ENCODE data around the gene TGFBRAP1.
A peak's percentile ranks its signal among the peaks of the same experiment; 100 is the strongest.

TGFBRAP1 gene

GRCh38 chr2:105317937-105318336 is 11.6 kb downstream of the TGFBRAP1 start:
- DNase-seq (ENCODE audit: low spot score): no peak

- DNase-seq (ENCODE audit: low spot score): no peak
Observed at GRCh38 chr2:105315314-105315713, 14.2 kb downstream of the TGFBRAP1 start.

DNA sequence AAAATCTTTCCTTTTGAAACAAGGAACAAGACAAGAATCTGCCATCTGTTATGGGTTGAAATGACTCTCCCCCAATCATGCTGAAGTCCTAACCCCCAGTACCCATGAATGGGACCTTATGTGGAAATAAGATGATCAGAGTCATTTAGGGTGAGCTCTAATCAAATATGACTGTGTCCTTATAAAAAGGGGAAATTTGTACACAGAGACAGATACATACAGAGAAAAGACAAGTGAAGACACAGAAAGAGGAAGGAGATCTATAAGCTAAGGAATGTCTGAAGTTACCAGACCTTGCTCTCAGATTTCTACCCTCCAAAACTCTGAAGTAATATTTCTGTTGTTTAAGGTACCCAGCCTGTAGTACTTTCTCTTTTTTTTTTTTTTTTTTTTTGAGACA is 15.7 kb downstream of the TGFBRAP1 start:
- DNase-seq (ENCODE audit: low spot score): no peak

DNA sequence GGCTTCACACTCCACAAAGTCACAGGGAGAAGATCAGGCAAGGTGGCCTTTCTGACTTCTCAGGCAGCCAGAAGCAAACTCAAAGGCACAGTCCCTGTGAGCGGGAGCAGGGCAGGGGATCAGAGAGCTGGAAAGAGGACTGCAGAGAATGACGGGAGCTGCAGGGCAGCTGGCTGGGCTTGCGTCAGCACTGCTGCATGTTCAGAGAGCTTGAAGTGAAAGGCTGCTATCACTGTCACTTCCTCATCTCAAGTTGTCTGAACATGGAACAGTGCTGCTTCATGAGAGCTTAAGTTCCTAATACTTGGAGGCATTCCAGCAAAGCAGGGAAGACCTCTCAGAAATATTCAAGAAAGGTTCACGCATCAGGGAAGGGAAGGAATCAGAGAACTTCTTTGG is 20.4 kb downstream of the TGFBRAP1 start:
- DNase-seq (ENCODE audit: low spot score): no peak

GRCh38 chr2:105308382-105309146 is 21.0 kb downstream of the TGFBRAP1 start:
- DNase-seq (ENCODE audit: low spot score): no peak

DNA sequence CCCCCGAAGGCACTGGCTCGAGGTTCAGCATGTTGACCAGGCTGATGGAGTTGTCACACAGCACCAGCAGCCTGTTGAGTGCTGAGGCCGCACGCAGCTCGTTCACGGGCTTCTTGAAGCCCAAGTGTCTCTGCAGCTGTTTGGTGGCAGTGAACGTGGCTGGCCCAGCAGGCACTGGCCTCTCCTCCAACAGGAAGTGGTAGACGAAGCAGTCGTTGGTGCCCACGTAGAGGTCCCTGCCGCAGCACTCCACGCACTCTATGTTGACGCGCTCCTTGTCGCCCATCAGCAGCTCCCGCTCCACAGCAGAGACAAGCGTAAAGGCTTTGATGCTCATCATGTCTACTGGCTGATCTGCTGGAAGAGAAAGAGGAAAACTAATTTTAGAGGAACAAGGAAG is 21.6 kb downstream of the TGFBRAP1 start:
- DNase-seq (ENCODE audit: low spot score): no peak

DNA sequence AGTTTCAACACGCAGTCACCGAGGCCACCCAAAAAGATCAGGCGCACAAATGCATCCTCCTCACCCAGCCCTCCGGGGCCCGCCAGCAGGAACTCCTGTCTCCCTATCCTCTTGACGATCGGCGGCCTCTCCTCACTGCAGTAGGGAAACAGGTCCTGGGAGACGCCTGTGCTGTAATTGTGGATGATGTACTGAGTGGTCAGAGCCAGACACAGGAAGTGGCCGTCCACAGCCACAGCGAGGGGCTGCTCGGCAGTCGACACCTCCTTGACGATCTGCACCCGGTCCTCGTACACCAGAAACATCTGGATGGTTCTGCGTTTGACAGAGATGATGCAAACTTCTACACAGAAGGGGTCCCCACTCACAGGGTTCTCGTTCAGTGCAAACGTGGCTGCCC is 22.0 kb downstream of the TGFBRAP1 start:
- DNase-seq (ENCODE audit: low spot score): no peak

DNA sequence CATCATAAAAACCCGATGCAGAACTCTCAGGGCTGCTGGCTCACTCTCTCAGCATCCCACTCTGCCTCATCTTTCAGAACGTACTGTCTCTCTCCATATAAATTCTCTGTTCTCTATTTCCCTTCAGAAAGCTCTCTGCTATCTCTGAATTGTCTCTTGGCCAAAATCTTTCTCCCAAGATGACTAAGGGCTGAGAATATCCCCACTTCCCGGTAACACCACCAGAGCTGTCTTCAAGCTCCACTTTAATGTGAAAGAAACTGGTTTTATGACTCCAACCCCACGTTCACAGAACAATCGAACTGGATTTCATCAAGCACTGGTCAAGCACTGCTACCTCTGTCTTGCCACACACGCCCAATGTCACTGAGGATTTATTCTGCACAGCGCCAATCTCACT is 22.4 kb downstream of the TGFBRAP1 start:
- DNase-seq (ENCODE audit: low spot score): no peak

DNA sequence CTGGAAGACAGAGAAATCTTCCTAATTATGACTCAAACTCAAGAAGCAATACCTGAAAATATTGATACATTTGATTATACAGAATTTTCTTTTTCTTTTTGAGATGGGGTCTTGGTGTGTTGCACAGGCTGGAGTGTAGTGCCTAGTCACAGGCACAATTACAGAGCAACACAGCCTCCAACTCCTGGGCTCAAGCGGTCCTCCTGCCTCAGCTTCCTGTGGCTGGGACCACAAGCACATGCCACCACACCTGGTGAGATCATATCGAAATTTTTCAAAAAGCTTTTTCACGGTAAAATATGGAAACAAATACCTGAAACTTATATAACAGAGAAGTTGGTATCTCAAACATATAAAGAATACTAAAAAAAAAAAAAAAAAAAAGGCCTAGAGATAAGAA is 27.9 kb downstream of the TGFBRAP1 start:
- no peak for DNase-seq (ENCODE audit: low spot score)

DNA sequence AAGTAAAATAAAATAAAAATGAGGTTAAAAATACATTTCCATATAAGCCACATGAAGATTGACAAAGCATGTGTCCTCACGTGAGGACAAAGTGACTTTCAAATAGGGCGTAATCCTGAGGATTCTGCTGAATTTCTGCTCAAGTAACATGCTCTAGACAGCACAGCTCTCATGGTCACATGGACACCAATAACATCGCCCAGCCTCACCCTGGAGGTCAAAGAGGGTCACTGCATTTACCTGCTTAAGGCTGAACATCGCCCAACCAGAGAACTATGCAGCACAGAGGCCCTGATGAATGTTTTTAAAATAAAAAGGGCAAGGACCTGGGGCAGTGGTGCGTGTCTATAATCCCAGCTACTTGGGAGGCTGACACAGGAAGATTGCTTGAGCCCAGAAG is 30.2 kb downstream of the TGFBRAP1 start:
- no peak for DNase-seq (ENCODE audit: low spot score)

- no peak for DNase-seq (ENCODE audit: low spot score)
Observed at GRCh38 chr2:105298017-105298416, 31.5 kb downstream of the TGFBRAP1 start.

DNA sequence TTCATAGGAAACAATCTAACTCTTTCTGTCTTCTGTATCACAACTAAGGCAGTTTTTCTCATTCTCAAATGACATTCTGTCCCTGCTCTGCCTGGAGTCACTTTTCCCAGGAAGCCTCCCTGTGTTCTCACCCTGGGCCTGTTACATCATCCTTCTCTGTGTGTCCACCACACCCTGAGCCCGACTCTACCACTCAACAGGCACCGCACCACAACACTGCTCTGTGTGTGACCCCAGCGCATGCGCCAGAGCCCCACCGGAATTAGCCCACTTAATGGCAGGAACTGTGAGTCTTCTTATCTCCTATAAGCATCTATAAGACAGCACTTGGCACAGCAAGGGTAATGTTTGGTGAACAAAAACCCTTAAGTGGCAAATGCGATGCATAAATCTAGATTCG is 32.3 kb downstream of the TGFBRAP1 start:
- DNase-seq (ENCODE audit: low spot score): no peak

DNA sequence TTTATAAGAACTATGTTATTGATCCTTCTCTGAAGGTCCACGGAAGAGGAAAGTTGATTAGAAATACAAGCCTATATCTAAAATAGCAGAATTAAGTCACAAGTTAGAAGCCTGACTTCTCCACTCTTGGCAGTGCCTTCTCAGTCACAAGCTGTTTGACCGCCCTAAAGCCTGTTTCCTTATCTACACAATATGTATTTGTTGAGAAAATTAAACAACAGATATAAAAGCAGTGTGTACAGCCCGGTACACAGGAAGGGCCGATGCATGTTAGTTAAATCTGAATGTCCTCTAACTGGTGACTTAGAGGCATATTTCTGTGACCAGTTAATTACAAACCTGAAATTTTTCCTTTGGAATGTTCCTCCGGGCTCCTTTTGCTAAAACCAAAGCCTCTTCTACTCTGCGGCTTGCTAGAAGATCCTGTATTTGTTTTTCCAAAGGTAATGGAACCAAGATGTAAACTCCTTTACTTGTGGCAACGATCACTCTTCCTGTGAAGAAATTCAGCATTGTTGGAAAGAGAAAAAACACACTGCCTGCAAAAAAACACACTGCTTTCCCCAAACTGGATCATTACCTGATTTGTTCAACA is 33.4 kb downstream of the TGFBRAP1 start:
- no peak for DNase-seq (ENCODE audit: low spot score)

DNA sequence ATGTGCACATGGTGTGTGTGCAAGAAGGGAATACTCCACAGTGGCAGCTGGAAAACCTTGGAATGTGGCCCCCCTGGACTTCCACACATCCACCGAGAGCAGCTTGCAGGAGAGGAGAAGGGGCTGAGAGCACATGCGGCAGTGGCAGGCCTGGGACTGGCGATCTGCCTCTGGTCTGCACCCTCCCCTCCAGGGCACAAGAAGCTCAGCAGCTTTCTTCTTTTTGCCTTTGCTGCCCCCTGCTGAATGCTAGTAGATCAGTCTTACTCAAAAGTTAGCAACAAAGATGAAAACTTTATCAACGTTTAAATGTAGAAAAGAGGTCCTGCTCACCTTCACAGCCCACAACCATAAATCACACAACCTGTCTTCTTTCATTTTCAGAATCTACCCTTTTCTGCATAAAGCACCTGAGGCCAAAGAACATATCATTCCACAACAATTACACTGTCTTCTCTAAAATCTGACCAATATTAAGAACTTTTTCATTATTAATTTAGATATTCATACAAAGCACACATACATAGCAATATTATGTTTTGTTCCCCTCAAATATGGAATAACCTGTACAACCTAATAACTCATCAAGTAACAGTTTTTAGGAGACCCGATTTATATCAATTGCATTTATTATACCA is 34.6 kb downstream of the TGFBRAP1 start:
- DNase-seq (ENCODE audit: low spot score): peak; percentile 68

- no peak for DNase-seq (ENCODE audit: low spot score)
Observed at GRCh38 chr2:105294046-105294445, 35.5 kb downstream of the TGFBRAP1 start.

GRCh38 chr2:105291981-105292380 is 37.6 kb downstream of the TGFBRAP1 start:
- no peak for DNase-seq (ENCODE audit: low spot score)

- no peak for DNase-seq (ENCODE audit: low spot score)
Observed at GRCh38 chr2:105290981-105291660, 38.4 kb downstream of the TGFBRAP1 start.

DNA sequence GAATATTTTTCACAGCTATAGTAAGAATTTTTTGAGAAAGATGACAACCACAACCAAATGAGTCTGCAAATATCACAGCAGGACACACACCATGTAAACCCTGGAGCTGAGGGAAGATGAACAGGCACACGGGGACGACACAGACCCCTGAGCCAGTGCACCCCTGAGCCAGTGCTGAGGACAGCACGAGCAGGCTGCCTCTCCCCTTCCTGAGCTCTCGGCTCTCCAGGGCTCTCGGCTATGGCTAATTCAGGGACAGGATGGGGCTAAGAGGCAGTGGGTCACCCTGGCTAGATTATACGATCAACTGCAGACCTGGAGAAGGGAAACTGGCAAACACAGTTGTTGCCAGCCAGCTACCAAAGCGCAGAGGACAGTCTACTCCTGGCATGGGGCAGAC is 41.4 kb downstream of the TGFBRAP1 start:
- DNase-seq (ENCODE audit: low spot score): no peak

DNA sequence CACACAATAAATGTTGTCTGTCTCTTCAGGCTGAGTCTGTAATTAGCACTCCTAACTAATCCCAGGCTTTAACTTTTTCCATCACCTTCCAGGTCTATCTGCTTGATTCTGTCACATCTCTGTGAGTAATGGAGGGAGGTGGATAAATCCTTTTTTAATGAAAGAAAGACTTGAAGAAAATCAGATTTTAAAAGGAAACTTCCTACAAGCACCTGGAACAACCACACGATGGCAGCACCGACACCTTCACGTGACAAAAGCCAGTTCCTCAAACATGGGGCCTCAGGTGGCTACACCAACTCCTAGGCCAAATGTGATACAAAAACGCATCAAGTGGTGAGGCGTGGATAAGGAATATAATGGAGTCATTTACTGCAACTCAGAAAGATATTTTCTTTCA is 41.8 kb downstream of the TGFBRAP1 start:
- DNase-seq (ENCODE audit: low spot score): no peak

DNA sequence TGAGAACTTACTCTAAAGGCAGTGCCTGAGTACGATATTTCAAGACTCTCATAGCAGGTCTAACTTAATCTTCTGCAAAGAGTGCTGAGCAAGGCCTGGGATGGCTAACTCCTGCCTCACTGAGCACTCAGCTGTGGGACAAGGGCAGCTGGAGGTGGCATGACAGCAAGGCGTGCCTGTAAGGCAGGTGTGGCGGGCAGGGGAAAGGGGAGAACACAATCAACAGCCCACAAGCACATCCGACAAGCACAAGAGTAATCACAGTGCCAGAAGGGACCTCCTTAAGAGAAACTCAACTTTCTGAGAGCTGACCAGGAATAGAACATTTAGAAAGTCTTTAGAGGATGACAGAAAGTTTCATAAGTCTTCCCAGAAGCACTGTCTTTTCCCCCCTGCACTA is 46.0 kb downstream of the TGFBRAP1 start:
- no peak for DNase-seq (ENCODE audit: low spot score)

- DNase-seq (ENCODE audit: low spot score): no peak
Observed at GRCh38 chr2:105280281-105280680, 49.3 kb downstream of the TGFBRAP1 start.

DNA sequence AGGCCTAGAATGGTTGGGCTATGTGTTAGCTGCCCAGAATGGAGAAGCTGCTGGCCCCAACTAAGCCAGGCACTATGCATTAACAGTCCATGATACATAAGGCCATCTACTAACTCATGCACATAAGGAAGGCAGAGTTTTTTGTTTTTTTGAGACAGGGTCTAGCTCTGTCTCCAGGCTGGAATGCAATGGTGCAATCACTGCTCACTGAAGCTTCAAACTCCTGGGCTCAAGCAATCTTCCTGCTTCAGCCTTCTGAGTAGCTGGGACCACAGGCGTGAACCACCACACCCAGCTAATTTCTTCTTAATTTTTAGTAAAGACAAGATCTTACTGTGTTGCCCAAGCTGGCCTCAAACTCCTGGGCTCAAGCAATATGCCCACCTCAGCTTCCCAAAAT is 50.4 kb downstream of the TGFBRAP1 start:
- no peak for DNase-seq (ENCODE audit: low spot score)

GRCh38 chr2:105278654-105279053 is 50.9 kb downstream of the TGFBRAP1 start:
- DNase-seq (ENCODE audit: low spot score): no peak
